Effector CD4-positive, alpha-beta T cell (primary cell): ENCODE results near the gene DRP2.
"Not testable (repeated sequence)": the region's sequence is repeated elsewhere in the genome, so short reads cannot be mapped to it uniquely, and the experiment has no call there.

ENCODE experiments used
- DNase-seq: peaks from one replicate; pipeline ENCODE4 v3.0.0-alpha.2; 2020
- total RNA-seq: gene quantifications from one replicate; lab custom pipeline; 2026; lab: John Stamatoyannopoulos, UW

DRP2 gene
- total RNA-seq, result 1.5 reads per million

DNA sequence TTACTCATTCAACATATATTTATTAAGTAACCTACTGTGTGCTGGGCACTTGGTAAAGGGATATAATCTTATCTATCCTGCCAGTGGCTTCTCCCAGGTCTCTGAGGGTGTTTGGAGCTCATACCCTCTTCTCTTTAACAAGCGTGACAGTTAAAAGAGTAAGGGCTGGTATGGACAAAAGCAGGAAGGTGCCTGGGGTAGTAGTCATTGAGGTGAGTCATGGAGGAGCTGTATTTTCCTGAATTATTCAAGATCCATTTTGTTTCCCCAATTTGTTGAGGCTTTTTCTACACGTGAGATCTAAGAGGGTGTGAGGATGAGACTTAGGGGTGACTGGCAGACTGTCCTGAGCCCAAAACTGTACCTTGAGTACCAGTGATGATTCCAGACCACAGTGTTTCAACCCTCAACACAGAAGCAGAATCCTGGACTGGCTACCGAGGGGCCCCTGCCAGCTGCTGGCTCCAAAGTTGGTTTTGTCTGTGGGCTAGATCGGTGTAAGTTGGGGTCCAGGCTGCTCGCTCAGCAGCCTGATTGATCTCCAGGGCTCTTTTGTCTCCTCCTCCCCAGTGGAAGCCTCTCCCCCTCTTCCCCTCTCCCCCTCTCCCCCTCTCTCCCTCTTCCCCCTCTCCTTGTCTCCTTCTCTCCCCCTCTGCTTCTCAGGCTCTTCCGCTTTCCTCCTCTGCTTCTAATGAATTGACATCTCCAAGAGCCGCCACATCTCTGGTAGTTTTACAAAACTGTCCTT lies at the start of gene DRP2:
Gene DRP2, plus strand, starts transcription at position 671 of the 748 bp plus-strand sequence. CDS start 11,862 bp downstream, outside the sequence.
- no peak for DNase-seq

GRCh38 chrX:101171883-101172400 lies 47.6 kb upstream of the DRP2 start:
- DNase-seq, result no peak

DNA sequence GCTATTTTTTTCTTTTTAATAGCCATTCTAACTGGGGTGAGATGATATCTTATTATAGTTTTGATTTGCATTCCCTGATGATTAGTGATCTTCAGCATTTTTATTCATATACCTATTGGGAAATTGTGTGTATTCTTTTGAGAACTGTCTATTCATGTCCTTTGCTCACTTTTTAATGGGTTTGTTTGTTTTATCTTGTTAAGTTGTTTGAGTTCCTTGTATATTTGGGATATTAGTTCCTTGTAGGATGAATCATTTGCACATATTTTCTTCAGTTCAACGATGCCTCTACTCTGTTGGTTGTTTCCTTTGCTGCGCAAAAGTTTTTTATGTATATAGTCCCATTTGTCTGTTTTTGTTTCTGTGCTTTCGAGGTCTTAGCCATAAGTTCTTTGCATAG lies 43.1 kb upstream of the DRP2 start:
- no peak for DNase-seq

- not testable (repeated sequence) for DNase-seq
These were observed 34.7 kb upstream of the DRP2 start for GRCh38 chrX:101184876-101185275.

DNA sequence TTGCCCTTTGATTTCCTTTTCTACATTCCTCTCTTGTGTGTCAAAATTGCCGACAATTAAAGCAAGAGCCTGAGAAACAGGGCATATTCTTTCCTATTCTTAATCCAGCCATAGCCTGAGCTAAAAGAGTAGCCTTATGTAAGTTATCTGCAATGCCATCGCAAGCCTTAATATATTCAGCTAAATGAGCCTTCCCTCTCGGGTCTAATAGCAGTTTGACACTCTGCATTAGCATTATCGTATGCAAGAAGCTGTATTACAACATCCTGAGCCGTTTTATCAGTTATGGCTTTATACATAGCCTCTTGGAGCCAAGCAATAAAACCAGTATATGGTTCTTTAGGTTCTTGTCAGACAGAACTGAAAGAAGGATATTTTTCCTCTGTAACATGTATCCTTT lies 31.6 kb upstream of the DRP2 start:
- not testable (repeated sequence) for DNase-seq

DNA sequence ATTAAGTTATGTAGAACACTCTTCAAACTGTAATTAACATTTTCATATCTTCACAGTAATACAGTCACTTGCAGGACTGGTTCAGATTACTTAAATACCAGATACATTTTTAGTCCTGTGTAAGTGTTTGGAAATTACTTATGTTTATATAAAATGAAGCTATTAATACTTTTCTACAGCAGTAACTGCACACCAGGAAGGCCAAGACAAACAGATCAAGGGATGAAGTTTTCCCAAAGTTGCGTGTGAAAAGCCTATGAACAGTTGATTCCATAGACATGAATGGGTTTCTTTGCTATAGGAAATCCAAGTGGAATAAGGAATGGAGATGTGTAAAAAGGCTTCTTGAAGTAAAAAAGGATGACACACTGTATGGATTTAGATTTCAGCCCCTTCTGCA lies 28.9 kb upstream of the DRP2 start:
- no peak for DNase-seq

DNA sequence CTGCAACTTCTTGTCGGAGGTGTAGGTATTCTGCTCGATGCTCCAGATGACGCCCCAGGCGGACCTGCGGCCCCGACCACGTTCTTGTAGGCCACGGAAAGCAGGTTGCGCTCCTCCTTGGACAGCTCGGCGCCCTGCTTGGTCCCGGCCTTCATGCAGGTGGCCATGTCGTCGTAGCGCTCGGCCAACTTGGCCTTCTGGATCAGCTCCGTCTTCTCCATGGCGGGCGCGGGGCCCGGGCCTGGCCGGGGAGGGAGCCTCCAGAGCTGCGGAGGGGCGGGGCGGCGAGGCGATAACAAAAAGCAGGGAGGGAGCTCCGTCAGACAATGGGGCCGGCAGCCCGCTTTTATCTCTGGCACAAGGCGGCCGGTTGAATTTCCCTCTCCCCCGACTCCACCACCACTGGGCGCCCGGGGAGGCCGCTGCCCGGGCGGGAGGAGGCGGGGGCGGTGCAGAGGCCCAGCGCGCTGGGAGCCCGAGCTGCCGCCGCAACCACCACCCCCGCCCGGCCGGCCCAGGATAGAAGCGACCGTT lies 28.3 kb upstream of the DRP2 start:
- DNase-seq, result no peak

GRCh38 chrX:101195442-101196173 lies 24.0 kb upstream of the DRP2 start:
- DNase-seq, result no peak

- no peak for DNase-seq
These were observed 15.7 kb upstream of the DRP2 start for GRCh38 chrX:101203761-101204351.

GRCh38 chrX:101206471-101206870 lies 13.1 kb upstream of the DRP2 start:
- DNase-seq, result no peak

- no peak for DNase-seq
These were observed 11.3 kb upstream of the DRP2 start for GRCh38 chrX:101208152-101208905.

- DNase-seq, result no peak
These were observed 9.0 kb upstream of the DRP2 start for GRCh38 chrX:101210630-101211029.

- DNase-seq, result no peak
These were observed 1.9 kb upstream of the DRP2 start for GRCh38 chrX:101217689-101218088.

DNA sequence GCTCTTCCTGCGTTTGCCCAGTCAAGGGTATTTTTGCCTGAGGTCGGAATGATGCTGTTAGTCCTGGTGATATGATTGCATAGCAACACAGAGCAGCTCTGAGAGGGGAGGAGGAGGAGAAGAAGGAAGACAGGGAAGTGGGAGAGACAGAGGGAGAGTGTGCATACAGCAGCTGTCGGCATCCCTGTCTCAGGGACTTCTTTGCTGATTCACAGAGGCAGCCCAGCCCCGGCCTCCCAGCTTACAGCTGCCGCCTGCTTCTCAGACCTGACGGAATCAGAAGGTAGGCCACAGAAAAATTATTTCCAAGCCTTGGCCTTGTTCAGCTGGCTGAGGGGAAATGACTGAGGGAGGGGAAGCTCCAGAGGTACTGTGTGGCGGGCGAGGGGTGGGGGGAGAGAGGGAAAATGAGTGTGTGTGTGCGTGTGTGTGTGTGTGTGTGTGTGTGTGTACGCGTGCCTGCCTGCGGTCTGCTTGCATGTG lies 319 bp downstream of the DRP2 start:
- DNase-seq, result no peak

DNA sequence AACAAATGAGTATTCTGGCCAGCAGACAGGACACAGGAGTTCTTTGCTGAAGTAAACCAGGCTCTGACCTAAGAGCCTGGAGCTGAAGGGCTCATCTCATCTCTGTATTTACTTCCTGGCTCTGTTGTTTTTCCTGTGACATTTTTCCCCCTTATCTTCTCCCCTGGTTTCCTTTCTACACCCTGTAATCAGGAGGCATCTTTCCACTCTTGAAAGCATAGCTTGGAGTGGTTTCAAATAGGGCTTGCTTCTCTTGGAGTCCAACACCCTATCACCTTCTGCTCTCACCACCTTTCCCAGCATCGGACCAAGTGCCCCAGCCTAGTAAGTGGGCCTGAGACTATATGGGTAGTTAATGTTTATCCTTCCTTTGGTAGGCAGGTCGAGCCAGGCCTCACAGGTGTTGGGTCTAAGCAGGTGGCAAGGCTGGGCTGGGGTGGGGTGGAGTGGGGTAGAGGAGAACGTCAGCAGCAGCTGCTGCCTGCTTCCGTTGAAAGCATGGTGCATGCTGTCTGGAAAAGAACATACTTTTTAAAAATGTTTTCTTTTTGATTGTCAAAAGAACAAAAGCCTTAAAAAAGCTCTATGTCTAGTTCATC lies 1.2 kb downstream of the DRP2 start:
- no peak for DNase-seq

DNA sequence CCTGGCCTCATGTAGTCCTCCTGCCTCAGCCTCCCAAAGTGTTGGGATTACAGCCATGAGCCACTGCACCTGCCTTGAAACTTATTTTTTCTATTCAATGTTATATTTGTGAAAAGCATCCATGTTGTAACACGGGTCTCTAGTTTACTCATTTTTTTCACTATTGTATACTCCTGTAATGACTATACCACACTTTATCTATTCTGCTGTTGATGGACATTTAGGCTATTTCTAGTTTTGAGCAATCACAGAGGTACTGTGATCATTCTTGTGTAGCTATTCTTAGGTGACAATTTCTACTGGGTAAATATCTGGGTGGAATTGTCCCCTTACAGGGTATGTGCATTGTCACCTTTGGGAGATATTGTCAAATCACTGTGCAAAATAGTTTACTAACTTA lies 3.6 kb downstream of the DRP2 start:
- no peak for DNase-seq

DNA sequence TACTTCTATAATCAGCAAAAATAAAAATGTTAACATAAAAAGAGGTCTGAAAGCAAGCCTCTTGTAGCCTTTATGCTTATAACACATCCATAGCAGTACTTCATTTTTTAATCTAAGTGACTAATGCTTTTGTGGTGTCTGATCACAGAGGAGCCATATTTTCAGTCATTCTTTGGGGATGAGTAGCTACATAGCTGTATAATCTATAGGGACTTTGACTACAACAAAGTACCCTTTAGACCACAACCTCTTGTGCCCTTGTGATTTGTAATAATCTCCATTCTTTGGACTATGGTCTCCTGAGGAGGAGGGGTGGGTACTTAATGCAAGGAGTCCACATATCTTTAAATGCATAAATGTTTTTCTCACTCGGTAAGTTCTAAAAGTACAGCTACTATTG lies 9.6 kb downstream of the DRP2 start:
- DNase-seq, result no peak

- no peak for DNase-seq
These were observed 11.1 kb downstream of the DRP2 start for GRCh38 chrX:101230636-101231035.

GRCh38 chrX:101231080-101231479 lies 11.5 kb downstream of the DRP2 start:
- no peak for DNase-seq

- no peak for DNase-seq
These were observed 12.7 kb downstream of the DRP2 start for GRCh38 chrX:101232316-101232715.

DNA sequence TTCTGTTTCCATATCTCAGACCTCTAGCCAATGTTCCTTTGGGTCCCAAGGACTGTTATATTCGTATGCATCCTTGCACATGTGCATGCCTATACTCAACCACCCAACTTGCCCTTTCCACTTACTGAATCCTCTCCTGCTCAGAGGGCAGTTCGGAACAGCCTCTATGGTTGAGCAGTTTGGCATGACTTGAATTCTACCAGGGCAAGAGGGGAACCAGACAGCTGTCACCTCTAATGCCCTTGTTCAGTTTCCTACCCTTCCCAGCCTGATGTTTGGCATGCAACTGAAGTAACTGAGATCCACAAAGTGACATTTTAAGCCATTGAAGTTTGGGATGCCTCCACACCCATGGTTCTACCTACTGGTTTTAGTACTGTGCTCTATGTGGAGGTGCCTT lies 17.5 kb downstream of the DRP2 start:
- DNase-seq, result no peak

DNA sequence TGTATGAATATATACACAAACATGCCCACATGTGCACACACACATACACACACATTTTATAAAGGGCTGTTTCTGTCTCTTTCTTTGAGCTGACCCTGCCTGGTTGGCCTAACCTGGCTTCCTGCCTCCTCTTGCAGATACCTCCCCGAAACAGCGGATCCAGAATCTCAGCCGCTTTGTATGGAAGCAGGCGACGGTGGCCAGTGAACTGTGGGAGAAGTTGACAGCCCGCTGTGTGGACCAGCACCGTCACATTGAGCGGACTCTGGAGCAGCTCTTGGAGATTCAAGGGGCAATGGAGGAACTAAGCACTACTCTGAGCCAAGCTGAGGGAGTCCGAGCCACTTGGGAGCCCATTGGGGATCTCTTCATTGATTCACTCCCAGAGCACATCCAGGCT lies 21.9 kb downstream of the DRP2 start:
- DNase-seq, result no peak
